ENCODE measurements around the gene SMS. TPM values are rescaled to one million over a fixed set of nuclear protein-coding genes. Genes with fewer than 3 reads are reported as not detected.

The SMS gene
- total and polyA plus RNA-seq, 2 donors (not counting 1 experiment from before 2014, with no cell fraction given), result 7.0 to 30.5 TPM

DNA sequence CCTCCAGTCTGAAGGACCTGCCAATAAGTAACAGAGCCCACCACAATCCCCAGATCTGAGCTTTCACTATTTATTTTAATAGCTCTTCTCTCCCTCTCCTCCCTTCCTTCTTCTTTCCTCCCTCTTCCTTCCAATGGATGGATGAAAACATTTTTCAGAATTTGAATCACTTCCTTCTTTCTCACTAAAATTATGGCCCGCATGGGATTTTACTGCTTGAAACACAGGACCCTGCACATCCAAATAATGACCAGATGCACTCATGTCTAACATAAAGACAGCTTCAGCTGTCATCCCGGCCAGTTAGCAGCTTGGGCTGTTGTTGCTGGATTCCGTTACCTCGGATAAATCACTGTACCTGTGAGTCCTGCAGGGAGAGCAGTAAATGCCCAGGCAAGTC lies 86.2 kb downstream of the SMS start:
- H2AFZ ChIP-seq (ENCODE audit: insufficient read depth, low read depth, low read length, poor library complexity, severe bottlenecking), result no peak overlapping the region
- no peak overlapping the region for H3K4me3 Mint-ChIP-seq
- H3K9me3 Mint-ChIP-seq (ENCODE audit: insufficient read depth), result no peaks in the 10 kb centered on the region
- intact Hi-C loops (cut with micrococcal nuclease), result no loop called here
- no peak for TF ChIP-seq EZH2 (IDR thresholded peaks at IDR 0.05; ENCODE audit: borderline replicate concordance, insufficient read depth, low read depth, low read length, poor library complexity, severe bottlenecking)
- ChIA-PET POLR2A (no interaction called here), CTCF (no interaction called here)
- no peaks in the 10 kb centered on the region for H3K79me2 ChIP-seq (ENCODE audit: control insufficient read depth, insufficient read depth, low read length)
- no peaks in the 10 kb centered on the region for H3K9me3 ChIP-seq (ENCODE audit: control extremely low read depth in 1 of 3, control insufficient read depth in 2 of 3, insufficient read depth in 1 of 3, low read length in 2 of 3)
- ATAC-seq (ENCODE audit: low read depth) (no peak), DNase-seq (no peak)
- no peaks in the 10 kb centered on the region for H3K27me3 Mint-ChIP-seq
- no peaks in the 10 kb centered on the region for H3K27me3 ChIP-seq (replicated peaks in 1 of 4; ENCODE audit: control extremely low read depth in 1 of 4, control insufficient read depth in 3 of 4, insufficient read depth in 4 of 4, low read length in 3 of 4)
- no peaks in the 10 kb centered on the region for H3K36me3 ChIP-seq (replicated peaks in 1 of 2; ENCODE audit: control extremely low read depth in 1 of 2, control insufficient read depth in 1 of 2, extremely low read depth in 1 of 2, insufficient read depth in 2 of 2, low read length in 1 of 2)
- no peaks in the 10 kb centered on the region for H4K20me1 ChIP-seq (ENCODE audit: control insufficient read depth, insufficient read depth, low read length, poor library complexity, severe bottlenecking)
- 97% methylated on average over 3 of the region's 4 CpGs for WGBS (ENCODE audit: insufficient coverage)
- no peak overlapping the region for H3K27ac ChIP-seq (ENCODE audit: low read length in 2 of 2)
- H3K9ac ChIP-seq (ENCODE audit: low read length), result no peak overlapping the region
- peak overlapping the region; percentile 29 for H3K27ac Mint-ChIP-seq
- peaks cover 10 to 15% of the 10 kb centered on the region in 2 donors for H3K4me1 ChIP-seq (ENCODE audit: control insufficient read depth in 2 of 2, insufficient read depth in 2 of 2, low read length in 2 of 2)
- H3K4me2 ChIP-seq (replicated peaks; ENCODE audit: low read depth, low read length, poor library complexity, severe bottlenecking), result no peak overlapping the region
- no peak overlapping the region for H3K4me3 ChIP-seq (ENCODE audit: control extremely low read depth in 1 of 5, extremely low read depth in 1 of 5, insufficient read depth in 1 of 5, low read depth in 2 of 5, low read length in 4 of 5)
- peaks cover 14% of the 10 kb centered on the region for H3K4me1 Mint-ChIP-seq

- ChIA-PET CTCF (no interaction called here), POLR2A (no interaction called here)
- H3K4me1 ChIP-seq (ENCODE audit: control insufficient read depth in 2 of 2, insufficient read depth in 2 of 2, low read length in 2 of 2), result peaks cover 17 to 23% of the 10 kb centered on the region in 2 donors
- H3K9me3 Mint-ChIP-seq (ENCODE audit: insufficient read depth), result no peaks in the 10 kb centered on the region
- H3K4me2 ChIP-seq (replicated peaks; ENCODE audit: low read depth, low read length, poor library complexity, severe bottlenecking), result peak within 1 kb of the TSS; percentile 2
- intact Hi-C loops (cut with micrococcal nuclease), result no loop called here
- H3K4me3 Mint-ChIP-seq, result no peak within 1 kb of the TSS
- H3K27me3 Mint-ChIP-seq, result no peaks in the 10 kb centered on the region
- H3K79me2 ChIP-seq (ENCODE audit: control insufficient read depth, insufficient read depth, low read length), result no peaks in the 10 kb centered on the region
- TF ChIP-seq, protein P1, sequence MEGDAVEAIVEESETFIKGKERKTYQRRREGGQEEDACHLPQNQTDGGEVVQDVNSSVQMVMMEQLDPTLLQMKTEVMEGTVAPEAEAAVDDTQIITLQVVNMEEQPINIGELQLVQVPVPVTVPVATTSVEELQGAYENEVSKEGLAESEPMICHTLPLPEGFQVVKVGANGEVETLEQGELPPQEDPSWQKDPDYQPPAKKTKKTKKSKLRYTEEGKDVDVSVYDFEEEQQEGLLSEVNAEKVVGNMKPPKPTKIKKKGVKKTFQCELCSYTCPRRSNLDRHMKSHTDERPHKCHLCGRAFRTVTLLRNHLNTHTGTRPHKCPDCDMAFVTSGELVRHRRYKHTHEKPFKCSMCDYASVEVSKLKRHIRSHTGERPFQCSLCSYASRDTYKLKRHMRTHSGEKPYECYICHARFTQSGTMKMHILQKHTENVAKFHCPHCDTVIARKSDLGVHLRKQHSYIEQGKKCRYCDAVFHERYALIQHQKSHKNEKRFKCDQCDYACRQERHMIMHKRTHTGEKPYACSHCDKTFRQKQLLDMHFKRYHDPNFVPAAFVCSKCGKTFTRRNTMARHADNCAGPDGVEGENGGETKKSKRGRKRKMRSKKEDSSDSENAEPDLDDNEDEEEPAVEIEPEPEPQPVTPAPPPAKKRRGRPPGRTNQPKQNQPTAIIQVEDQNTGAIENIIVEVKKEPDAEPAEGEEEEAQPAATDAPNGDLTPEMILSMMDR (IDR thresholded peaks at IDR 0.05), result no peak
- no peak for TF ChIP-seq EZH2 (IDR thresholded peaks at IDR 0.05; ENCODE audit: borderline replicate concordance, insufficient read depth, low read depth, low read length, poor library complexity, severe bottlenecking)
- no peaks in the 10 kb centered on the region for H3K9me3 ChIP-seq (ENCODE audit: control extremely low read depth in 1 of 3, control insufficient read depth in 2 of 3, insufficient read depth in 1 of 3, low read length in 2 of 3)
- no CpG with 5 or more reads among the region's 1 CpG for WGBS (ENCODE audit: insufficient coverage)
- ATAC-seq (ENCODE audit: low read depth) (no peak), DNase-seq (no peak)
- H3K9ac ChIP-seq (ENCODE audit: low read length), result no peak within 1 kb of the TSS
- no peak within 1 kb of the TSS for H3K4me3 ChIP-seq (ENCODE audit: control extremely low read depth in 1 of 5, extremely low read depth in 1 of 5, insufficient read depth in 1 of 5, low read depth in 2 of 5, low read length in 4 of 5)
- peak within 1 kb of the TSS; percentile 10 for H3K27ac Mint-ChIP-seq
- no peak within 1 kb of the TSS for H2AFZ ChIP-seq (ENCODE audit: insufficient read depth, low read depth, low read length, poor library complexity, severe bottlenecking)
- H3K27me3 ChIP-seq (replicated peaks in 1 of 4; ENCODE audit: control extremely low read depth in 1 of 4, control insufficient read depth in 3 of 4, insufficient read depth in 4 of 4, low read length in 3 of 4), result no peaks in the 10 kb centered on the region
- H3K4me1 Mint-ChIP-seq, result peaks cover 23% of the 10 kb centered on the region
- peak within 1 kb of the TSS in 1 of 2 donors; percentile 1 for H3K27ac ChIP-seq (ENCODE audit: low read length in 2 of 2)
- H4K20me1 ChIP-seq (ENCODE audit: control insufficient read depth, insufficient read depth, low read length, poor library complexity, severe bottlenecking), result no peaks in the 10 kb centered on the region
- H3K36me3 ChIP-seq (replicated peaks in 1 of 2; ENCODE audit: control extremely low read depth in 1 of 2, control insufficient read depth in 1 of 2, extremely low read depth in 1 of 2, insufficient read depth in 2 of 2, low read length in 1 of 2), result no peaks in the 10 kb centered on the region
Measured at GRCh38 chrX:22032084-22032483, 91.6 kb downstream of the SMS start, which contains the start of gene PHEX. TSS of gene PHEX (plus strand) at chrX:22032325. CDS start at chrX:22033006, 681 bp downstream.

Measured in B cell (primary cell).